HepG2 (cell line): ENCODE results near the gene LSS. TPM values are rescaled to one million over a fixed set of nuclear protein-coding genes. Genes with fewer than 3 reads are reported as not detected.

Experiments used
- ATAC-seq: fragments of 200-7000 bp; cut with Tn5 transposase; 3 replicates; pipeline ENCODE4 v1.9.1; 2020; ENCODE audit warnings: mild to moderate bottlenecking, moderate library complexity
- BruUV-seq: library from RNA; stranded (reverse); fragments of 400-500 nt; replicated peaks from 2 replicates; lab custom pipeline; 2021; lab: Mats Ljungman, UMichigan
- CTCF ChIA-PET: fragments of 300-600 bp; formaldehyde crosslinking; extraction: SDS; loops from one replicate; lab custom pipeline; 2021; ENCODE audit warnings: low total read pairs, inconsistent platforms, low intra/inter-chr PET ratio; lab: Yijun Ruan, JAX
- POLR2A ChIA-PET: fragments of 350-600 bp; sonication (Branson Sonifier 250); formaldehyde crosslinking; loops from one replicate; lab custom pipeline; 2020; ENCODE audit warnings: antibody characterized with exemption, inconsistent platforms; lab: Yijun Ruan, JAX
- DNase-seq: peaks from one replicate; pipeline ENCODE4 v3.0.0-alpha.2; 2015; ENCODE audit warnings: low spot score
- FAIRE-seq: peaks from 3 replicates; lab custom pipeline; 2011; peaks lifted over from hg19 to GRCh38; lab: Jason Lieb, UNC
- H2AFZ ChIP-seq: one replicate; pipeline ENCODE4 v1.6.1; 2011; ENCODE audit warnings: low read length, inconsistent platforms
- H3K27ac ChIP-seq: fragments of 300-600 bp; 3 replicates; pipeline ENCODE4 v1.8.0; 2011; ENCODE audit warnings: mixed run types, mild to moderate bottlenecking, mixed read lengths, low read length, inconsistent platforms; ENCODE audit not compliant: insufficient read depth; ENCODE audit errors: extremely low read length
- H3K27me3 ChIP-seq, 2 experiments: fragments of 200-600 bp in 1 of 2; 2 replicates in 1 of 2; 3 replicates in 1 of 2; pipeline versions ENCODE4 v1.6.0 to v1.8.0; 2011; ENCODE audit warnings: low read length in 2 of 2, mild to moderate bottlenecking in 2 of 2, moderate library complexity in 2 of 2, inconsistent platforms in 1 of 2; ENCODE audit not compliant: insufficient read depth in 2 of 2, control insufficient read depth in 1 of 2
- H3K36me3 ChIP-seq, 2 experiments: fragments of 200-600 bp in 1 of 2; replicated peaks in 1 of 2; 2 replicates in 1 of 2; 3 replicates in 1 of 2; pipeline versions ENCODE4 v1.5.1 to v1.8.0; 2011; ENCODE audit warnings: low read length in 2 of 2, inconsistent platforms in 1 of 2; ENCODE audit not compliant: insufficient read depth in 2 of 2, control insufficient read depth in 1 of 2
- H3K4me1 ChIP-seq: 2 replicates; pipeline ENCODE4 v1.5.1; 2012; ENCODE audit warnings: low read length, inconsistent platforms; ENCODE audit not compliant: insufficient read depth
- H3K4me2 ChIP-seq: 2 replicates; pipeline ENCODE4 v1.6.0; 2011; ENCODE audit warnings: low read depth, low read length, inconsistent platforms
- H3K4me3 ChIP-seq, 3 experiments: fragments of 200-600 bp in 1 of 3; sonication (generic), shearing (Covaris generic) in 1 of 3; replicated peaks in 1 of 3; 2 replicates each; pipeline ENCODE4 v1.5.1; 2011 to 2016; ENCODE audit warnings: low read length in 3 of 3, inconsistent platforms in 2 of 3, low read depth in 2 of 3, mild to moderate bottlenecking in 2 of 3, control low read depth in 1 of 3, mixed read lengths in 1 of 3; ENCODE audit not compliant: insufficient read depth in 1 of 3
- H3K79me2 ChIP-seq: one replicate; pipeline ENCODE4 v1.6.1; 2011; ENCODE audit warnings: low read length, inconsistent platforms; ENCODE audit not compliant: insufficient read depth
- H3K9ac ChIP-seq: 2 replicates; pipeline ENCODE4 v1.6.0; 2011; ENCODE audit warnings: mild to moderate bottlenecking, low read depth, low read length, inconsistent platforms; ENCODE audit not compliant: insufficient read depth
- H3K9me3 ChIP-seq: 2 replicates; pipeline ENCODE4 v1.5.1; 2012; ENCODE audit warnings: mild to moderate bottlenecking, low read length
- H4K20me1 ChIP-seq: 2 replicates; pipeline ENCODE4 v1.6.0; 2011; ENCODE audit warnings: inconsistent platforms, mild to moderate bottlenecking, low read length, moderate library complexity; ENCODE audit not compliant: insufficient read depth
- AGO2 ChIP-seq: fragments of 200-400 bp; formaldehyde crosslinking; optimal IDR thresholded peaks from 2 replicates; pipeline ENCODE3; 2017; ENCODE audit warnings: mild to moderate bottlenecking, low read depth, low read length, moderate library complexity
- POLR2A ChIP-seq, 2 experiments: IDR thresholded peaks; 2 replicates each; pipeline ENCODE4 v1.6.1; 2011; ENCODE audit warnings: low read depth in 2 of 2, low read length in 2 of 2, mild to moderate bottlenecking in 1 of 2, moderate library complexity in 1 of 2; ENCODE audit not compliant: insufficient read depth in 1 of 2
- SKI ChIP-seq: fragments of 450-650 bp; IDR thresholded peaks from one replicate; pipeline ENCODE4 v1.6.1; 2018; ENCODE audit warnings: mild to moderate bottlenecking; ENCODE audit not compliant: partially characterized antibody
- ZNF224 ChIP-seq: sonication (generic); formaldehyde crosslinking; IDR thresholded peaks from 2 replicates; pipeline ENCODE4 v1.5.0; 2020; ENCODE audit warnings: mild to moderate bottlenecking, missing genetic modification reagents
- WGBS: methylation state at CpG from one replicate; pipeline ENCODE4 v1.1.6; 2017; ENCODE audit warnings: low lambda C conversion rate; 5-methylcytosine and 5-hydroxymethylcytosine counted together
- in situ Hi-C: cut with HindIII; loops from 2 replicates; pipeline ENCODE4 v1.10.0; 2017; ENCODE audit warnings: low pct_unique_long_range_greater_than_20kb; ENCODE audit not compliant: extremely low pct_ligation_motif_present
- intact Hi-C: fragments of 100-400 bp; cut with micrococcal nuclease; formaldehyde crosslinking; loops from one replicate; pipeline ENCODE4 v1.10.0; 2022; ENCODE audit not compliant: unreplicated experiment
- polyA plus RNA-seq, 8 experiments: library from polyadenylated mRNA; depleted of rRNA in 3 of 8; stranded (reverse) in 7 of 8; unstranded in 1 of 8; fragments of >200 nt; fragmentation: Illumina TruSeq in 4 of 8; extraction: Trizol in 4 of 8; gene quantifications; 2 replicates each; pipeline versions ENCODE4 v1.2.1 to v1.2.3, GENCODE V29; 2011 to 2016; ENCODE audit warnings: low read depth in 4 of 8, missing spikeins in 1 of 8, mixed read lengths in 1 of 8; ENCODE audit not compliant: insufficient read depth in 1 of 8
- total RNA-seq, 5 experiments: library from RNA; depleted of rRNA; stranded (reverse); fragments of >200 nt; fragmentation: Illumina TruSeq; extraction: Trizol; gene quantifications; 2 replicates each; pipeline ENCODE4 v1.2.3, GENCODE V29; 2016; ENCODE audit warnings: low read depth in 1 of 5

Gene LSS
- total and polyA plus RNA-seq, 2 of the 13 experiments (the other 11 are each of a cell fraction or from before 2014, with no cell fraction given): 72.6 to 113 TPM

- FAIRE-seq (no peak), DNase-seq (no peak), ATAC-seq (no peak)
- Histone ChIP-seq H3K4me1 (no peaks in the 10 kb centered on the region), H3K36me3 (peaks cover 19 to 81% of the 10 kb centered on the region in 2 experiments), H3K27ac (no peak overlapping the region), H3K9me3 (no peaks in the 10 kb centered on the region), H3K27me3 (no peaks in the 10 kb centered on the region), H3K4me3 (no peak overlapping the region), H3K79me2 (peaks cover 30% of the 10 kb centered on the region), H3K4me2 (no peak overlapping the region), H3K9ac (no peak overlapping the region), H2AFZ (no peak overlapping the region), H4K20me1 (peaks cover 3% of the 10 kb centered on the region; the same call in 1 of the 2 replicates)
- no peak for TF ChIP-seq SKI
- TF ChIP-seq AGO2: peak; percentile 37
- POLR2A ChIA-PET: no interaction called here
- 97% methylated on average over 16 of the region's 22 CpGs for WGBS
- intact Hi-C loops: no loop called here
- in situ Hi-C loops: no loop called here
- BruUV-seq: no TSS peak
- CTCF ChIA-PET: no interaction called here
Observed at GRCh38 chr21:46217511-46218196, 10.9 kb downstream of the LSS start.

GRCh38 chr21:46216132-46216747, 12.3 kb downstream of the LSS start:
- ATAC-seq: no peak
- Histone ChIP-seq H3K4me2 (no peak overlapping the region), H3K36me3 (peaks cover 15 to 81% of the 10 kb centered on the region in 2 experiments), H3K4me1 (no peaks in the 10 kb centered on the region), H2AFZ (no peak overlapping the region), H4K20me1 (no peaks in the 10 kb centered on the region), H3K4me3 (no peak overlapping the region), H3K27ac (no peak overlapping the region), H3K79me2 (peaks cover 16% of the 10 kb centered on the region), H3K9me3 (no peaks in the 10 kb centered on the region), H3K27me3 (no peaks in the 10 kb centered on the region), H3K9ac (no peak overlapping the region)
- CTCF ChIA-PET: no interaction called here
- in situ Hi-C loops: no loop called here
- TF ChIP-seq POLR2A (IDR thresholded peaks at IDR 0.05; ENCODE audit: insufficient read depth in 1 of 2, low read depth in 2 of 2, low read length in 2 of 2): 0 out of 4 replicates have a peak, but pooled peaks of 1 of the 2 experiments have one; percentile 20
- TF ChIP-seq ZNF224 (CRISPR knock-in tag): no peak
- WGBS: 92% methylated on average over 14 of the region's 16 CpGs
- FAIRE-seq: no peak
- intact Hi-C loops: no loop called here
- BruUV-seq: no TSS peak
- DNase-seq: no peak
- POLR2A ChIA-PET: interaction anchor here (0.6 kb wide), 1 partner anchor 37 kb away, joined by 4 read pairs; no protein-coding TSS in a partner anchor
